Bronchial epithelial cell (primary cell): ENCODE data around the gene TMEM18. TPM values are rescaled to one million over a fixed set of nuclear protein-coding genes. Genes with fewer than 3 reads are reported as not detected.

Experiments
- DNase-seq: peaks from one replicate; pipeline ENCODE4 v3.0.0-alpha.2; 2010; ENCODE audit warnings: low read depth
- FAIRE-seq: peaks from 2 replicates; lab custom pipeline; 2011; peaks lifted over from hg19 to GRCh38; lab: Jason Lieb, UNC
- H3K27me3 ChIP-seq: 2 replicates; pipeline ENCODE4 v1.5.1; 2011; ENCODE audit warnings: low read length; ENCODE audit not compliant: control insufficient read depth, insufficient read depth
- H3K36me3 ChIP-seq: 2 replicates; pipeline ENCODE4 v1.5.1; 2011; ENCODE audit warnings: low read length; ENCODE audit not compliant: control insufficient read depth, insufficient read depth
- H3K4me3 ChIP-seq: 2 replicates; pipeline ENCODE4 v1.5.1; 2011; ENCODE audit warnings: mild to moderate bottlenecking, low read depth, low read length, control low read depth
- total RNA-seq: library from RNA; depleted of rRNA; stranded (reverse); fragments of >200 nt; gene quantifications from 2 replicates; pipeline ENCODE4 v1.2.1, GENCODE V29; 2014
- TF ChIP-seq, protein P1 (sequence below): IDR thresholded peaks from 2 replicates; pipeline ENCODE4 v1.5.1; 2011; ENCODE audit warnings: mild to moderate bottlenecking, moderate library complexity, low read length, control low read depth, inconsistent platforms; ENCODE audit not compliant: insufficient read depth, severe bottlenecking

The TMEM18 gene
- total RNA-seq: 19.5 and 30.5 TPM in 2 replicates

DNA sequence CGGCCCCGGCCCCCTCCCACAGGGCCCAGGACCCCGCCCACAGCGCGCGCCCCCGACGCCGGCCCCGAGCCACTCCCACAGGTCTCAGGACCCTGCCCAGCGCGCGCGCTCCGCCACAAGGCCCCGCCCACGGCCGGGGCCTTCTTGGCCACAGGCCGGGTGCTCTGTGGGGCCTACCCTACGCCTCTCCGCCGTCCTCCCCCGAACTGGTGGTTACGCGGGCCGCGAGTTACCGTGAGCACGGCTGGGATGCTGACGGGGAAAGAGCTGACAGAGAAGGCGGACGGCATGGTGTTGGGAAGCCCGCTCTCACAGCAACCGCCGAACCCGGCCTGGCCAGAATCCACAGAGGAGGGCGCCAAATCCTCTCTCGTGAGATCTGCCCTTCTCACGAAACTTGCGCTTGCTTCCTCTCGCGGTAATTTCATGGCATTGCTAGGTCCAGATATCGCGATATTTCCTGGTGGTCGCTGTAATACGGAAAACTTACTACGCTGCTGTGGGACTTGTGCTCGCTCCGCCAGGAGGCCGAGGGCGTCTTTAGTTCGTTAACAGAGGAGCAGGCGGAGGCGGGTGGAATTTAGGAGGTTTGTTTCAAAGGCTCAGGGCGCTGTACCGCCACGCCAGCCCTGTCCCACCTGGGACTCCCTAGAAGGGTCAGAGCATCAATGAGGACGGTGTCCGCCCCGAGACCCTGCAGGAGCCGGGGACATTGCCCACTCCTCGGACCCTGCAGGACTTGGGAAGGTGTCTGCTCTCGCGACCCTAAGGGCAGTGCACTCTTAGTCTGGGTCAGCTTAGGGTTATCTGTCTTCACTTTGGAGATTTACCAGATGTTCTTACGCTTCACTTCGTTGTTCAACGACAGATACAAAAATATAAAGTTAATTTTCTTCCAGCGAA is at the start of gene TMEM18:
TMEM18 (minus strand) TSS at position 351 of the 903 bp plus-strand sequence; CDS start at position 290, 61 bp downstream.
- no peak for FAIRE-seq
- Histone ChIP-seq H3K36me3 (peaks cover 4% of the 10 kb centered on the region), H3K27me3 (no peaks in the 10 kb centered on the region), H3K4me3 (peak within 1 kb of the TSS; percentile 81)
- DNase-seq: peak; percentile 97
- TF ChIP-seq, protein P1, sequence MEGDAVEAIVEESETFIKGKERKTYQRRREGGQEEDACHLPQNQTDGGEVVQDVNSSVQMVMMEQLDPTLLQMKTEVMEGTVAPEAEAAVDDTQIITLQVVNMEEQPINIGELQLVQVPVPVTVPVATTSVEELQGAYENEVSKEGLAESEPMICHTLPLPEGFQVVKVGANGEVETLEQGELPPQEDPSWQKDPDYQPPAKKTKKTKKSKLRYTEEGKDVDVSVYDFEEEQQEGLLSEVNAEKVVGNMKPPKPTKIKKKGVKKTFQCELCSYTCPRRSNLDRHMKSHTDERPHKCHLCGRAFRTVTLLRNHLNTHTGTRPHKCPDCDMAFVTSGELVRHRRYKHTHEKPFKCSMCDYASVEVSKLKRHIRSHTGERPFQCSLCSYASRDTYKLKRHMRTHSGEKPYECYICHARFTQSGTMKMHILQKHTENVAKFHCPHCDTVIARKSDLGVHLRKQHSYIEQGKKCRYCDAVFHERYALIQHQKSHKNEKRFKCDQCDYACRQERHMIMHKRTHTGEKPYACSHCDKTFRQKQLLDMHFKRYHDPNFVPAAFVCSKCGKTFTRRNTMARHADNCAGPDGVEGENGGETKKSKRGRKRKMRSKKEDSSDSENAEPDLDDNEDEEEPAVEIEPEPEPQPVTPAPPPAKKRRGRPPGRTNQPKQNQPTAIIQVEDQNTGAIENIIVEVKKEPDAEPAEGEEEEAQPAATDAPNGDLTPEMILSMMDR: peak; percentile 42

DNA sequence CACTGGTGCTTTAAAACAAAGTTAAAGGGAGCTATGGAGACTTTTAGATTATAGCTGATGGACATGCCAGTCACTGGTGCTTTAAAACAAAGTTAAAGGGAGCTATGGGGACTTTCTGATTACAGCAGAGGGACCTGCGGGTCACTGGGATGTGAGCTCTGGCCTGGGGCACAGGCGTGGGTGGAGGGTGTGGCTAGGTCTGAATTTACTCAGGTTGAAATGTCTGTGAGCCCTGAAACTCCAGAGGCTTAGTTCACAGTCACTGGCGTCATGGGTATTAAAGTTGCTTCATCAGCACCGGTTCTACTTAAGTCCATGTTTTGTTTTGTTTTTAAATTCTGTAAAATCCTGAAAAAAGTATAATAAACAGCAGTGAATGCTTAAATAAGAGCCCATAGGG is 49.0 kb upstream of the TMEM18 start:
- FAIRE-seq: no peak
- TF ChIP-seq, protein P1: no peak
- peak; percentile 7 for DNase-seq

DNA sequence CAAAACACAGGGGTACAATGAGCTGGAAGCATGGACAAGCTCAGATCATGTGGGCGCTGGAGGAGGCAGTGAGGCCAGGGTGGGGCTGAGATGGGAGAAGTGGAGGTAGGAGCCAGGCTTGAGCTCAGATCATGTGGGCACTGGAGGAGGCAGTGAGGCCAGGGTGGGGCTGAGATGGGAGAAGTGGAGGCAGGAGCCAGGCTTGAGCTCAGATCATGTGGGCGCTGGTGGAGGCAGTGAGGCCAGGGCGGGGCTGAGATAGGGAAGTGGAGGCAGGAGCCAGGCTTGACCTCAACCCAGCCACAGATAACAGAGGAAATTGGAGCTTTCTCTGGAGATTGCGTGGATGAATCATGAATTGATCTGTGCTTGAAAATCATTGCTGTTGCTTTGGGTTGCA is 48.3 kb upstream of the TMEM18 start:
- Histone ChIP-seq H3K36me3 (no peaks in the 10 kb centered on the region), H3K27me3 (no peaks in the 10 kb centered on the region), H3K4me3 (no peak overlapping the region)
- no peak for DNase-seq
- TF ChIP-seq, protein P1: no peak
- FAIRE-seq: no peak

More for the DNA sequence above, 49.0 kb upstream of the TMEM18 start:
- Histone ChIP-seq H3K36me3 (no peaks in the 10 kb centered on the region), H3K27me3 (no peaks in the 10 kb centered on the region), H3K4me3 (no peak overlapping the region)

DNA sequence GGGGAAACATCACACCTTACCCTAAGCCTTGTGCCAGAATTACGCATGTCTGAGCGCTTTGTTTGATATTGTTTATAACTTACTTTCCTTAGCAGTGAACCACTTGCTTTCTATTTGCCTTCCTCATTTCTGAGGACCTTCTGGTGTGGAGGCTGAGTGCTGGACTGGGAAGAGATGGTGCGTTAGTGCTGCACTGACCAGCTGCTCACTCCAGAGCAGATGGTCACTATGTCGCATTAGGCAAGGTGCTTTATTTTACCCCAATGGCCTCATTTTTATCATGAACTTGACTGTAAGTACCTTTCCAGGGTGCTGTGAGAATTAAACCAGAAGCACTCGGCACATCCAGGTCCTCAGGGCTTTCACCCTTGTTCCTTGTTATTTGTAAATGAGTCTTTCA is 46.6 kb upstream of the TMEM18 start:
- no peak for FAIRE-seq
- DNase-seq: no peak
- Histone ChIP-seq H3K36me3 (no peaks in the 10 kb centered on the region), H3K27me3 (no peaks in the 10 kb centered on the region), H3K4me3 (no peak overlapping the region)
- TF ChIP-seq, protein P1: no peak

DNA sequence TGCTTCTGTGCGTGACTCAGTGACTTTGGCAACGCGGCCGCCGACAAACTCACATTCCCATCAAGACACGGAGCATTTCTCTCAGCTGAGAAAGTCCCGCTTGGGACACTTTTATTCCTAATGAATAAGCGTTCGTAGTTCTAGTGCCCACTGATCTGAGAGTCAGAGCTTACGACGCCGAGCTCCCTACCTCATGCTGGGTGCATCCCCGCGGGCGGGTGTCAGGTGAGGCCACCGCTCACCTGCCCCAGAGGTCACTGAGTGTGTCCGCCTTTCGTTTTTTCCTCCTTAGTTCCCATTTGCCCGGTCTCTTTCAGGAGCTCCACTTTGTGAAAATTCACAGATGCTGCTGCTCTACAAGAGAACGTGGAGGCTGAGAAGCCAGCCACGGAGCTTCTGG is 43.6 kb upstream of the TMEM18 start:
- Histone ChIP-seq H3K4me3 (no peak overlapping the region), H3K27me3 (no peaks in the 10 kb centered on the region), H3K36me3 (no peaks in the 10 kb centered on the region)
- TF ChIP-seq, protein P1: no peak
- DNase-seq: no peak
- FAIRE-seq: no peak
